Islet precursor cell (in vitro differentiated cells): ENCODE measurements around the gene EIF3K.

Experiments
- DNase-seq: peaks from one replicate; pipeline ENCODE4 v3.0.0-alpha.2; 2018

EIF3K gene

GRCh38 chr19:38669552-38669951 is 50.6 kb downstream of the EIF3K start:
- no peak for DNase-seq

- DNase-seq, result no peak
Measured at GRCh38 chr19:38670921-38671398, 52.0 kb downstream of the EIF3K start.

- no peak for DNase-seq
Measured at GRCh38 chr19:38671654-38672053, 52.7 kb downstream of the EIF3K start.

GRCh38 chr19:38673030-38673429 is 54.0 kb downstream of the EIF3K start:
- DNase-seq, result no peak

GRCh38 chr19:38674388-38675171 is 55.6 kb downstream of the EIF3K start:
- DNase-seq, result no peak

- no peak for DNase-seq
Measured at GRCh38 chr19:38675611-38676010, 56.6 kb downstream of the EIF3K start.

GRCh38 chr19:38676023-38676877 is 57.3 kb downstream of the EIF3K start:
- peak; percentile 79 for DNase-seq

- no peak for DNase-seq
Measured at GRCh38 chr19:38676878-38677646, 58.1 kb downstream of the EIF3K start.

- no peak for DNase-seq
Measured at GRCh38 chr19:38678217-38678890, 59.4 kb downstream of the EIF3K start.

GRCh38 chr19:38678891-38679494 is 60.0 kb downstream of the EIF3K start:
- no peak for DNase-seq

- DNase-seq, result no peak
Measured at GRCh38 chr19:38679839-38680238, 60.9 kb downstream of the EIF3K start.

GRCh38 chr19:38682195-38682867 is 63.3 kb downstream of the EIF3K start:
- DNase-seq, result no peak

GRCh38 chr19:38682872-38683392 is 63.9 kb downstream of the EIF3K start:
- DNase-seq, result no peak

- DNase-seq, result peak; percentile 98
Measured at GRCh38 chr19:38683393-38684077, 64.5 kb downstream of the EIF3K start.

- peak; percentile 95 for DNase-seq
Measured at GRCh38 chr19:38684078-38684861, 65.3 kb downstream of the EIF3K start.

GRCh38 chr19:38684862-38685665 is 66.1 kb downstream of the EIF3K start:
- no peak for DNase-seq

GRCh38 chr19:38685666-38686529 is 66.9 kb downstream of the EIF3K start:
- peak; percentile 89 for DNase-seq

GRCh38 chr19:38686530-38686888 is 67.5 kb downstream of the EIF3K start:
- DNase-seq, result no peak
